Measurements from ENCODE around the gene CPNE1. TPM values are rescaled to one million over a fixed set of nuclear protein-coding genes. Genes with fewer than 3 reads are reported as not detected.

CPNE1 gene
- total RNA-seq, 4 donors from 2014 or later = 51.8 to 172 (median 122) TPM

- intact Hi-C loops (cut with DNase I; ENCODE audit: low total_unique reads) = no loop called here
Measured at GRCh38 chr20:35638751-35639150, 25.9 kb downstream of the CPNE1 start.

GRCh38 chr20:35637276-35637675, 27.4 kb downstream of the CPNE1 start:
- peak in 1 of 2 donors; percentile 26 for DNase-seq (ENCODE audit: low spot score in 2 of 2)
- intact Hi-C loops (cut with DNase I; ENCODE audit: low total_unique reads) = no loop called here
- H3K4me3 ChIP-seq (ENCODE audit: low read depth, poor library complexity, severe bottlenecking) = no peak overlapping the region
- WGBS, 2 donors = 94 to 97% methylated on average over 6 of the region's 6 CpGs
- no peak for TF ChIP-seq POLR2A (IDR thresholded peaks at IDR 0.05)
- no peak for TF ChIP-seq CTCF (IDR thresholded peaks at IDR 0.05)

More at GRCh38 chr20:35638751-35639150, 25.9 kb downstream of the CPNE1 start:
- H3K4me3 ChIP-seq (ENCODE audit: low read depth, poor library complexity, severe bottlenecking) = no peak overlapping the region
- no peak for DNase-seq (ENCODE audit: low spot score in 2 of 2)
- TF ChIP-seq CTCF (IDR thresholded peaks at IDR 0.05) = no peak
- no peak for TF ChIP-seq POLR2A (IDR thresholded peaks at IDR 0.05)
- WGBS, 2 donors = 46 to 49% methylated on average over 2 of the region's 2 CpGs

- TF ChIP-seq POLR2A (IDR thresholded peaks at IDR 0.05) (no peak), CTCF (IDR thresholded peaks at IDR 0.05) (no peak)
- no peak overlapping the region for H3K4me3 ChIP-seq (ENCODE audit: low read depth, poor library complexity, severe bottlenecking)
- DNase-seq (ENCODE audit: low spot score in 2 of 2) = no peak
- WGBS, 2 donors = 76 to 91% methylated on average over 2 of the region's 2 CpGs
- intact Hi-C loops (cut with DNase I; ENCODE audit: low total_unique reads) = no loop called here
Measured at GRCh38 chr20:35636095-35636494, 28.6 kb downstream of the CPNE1 start.

- no peak overlapping the region for H3K4me3 ChIP-seq (ENCODE audit: low read depth, poor library complexity, severe bottlenecking)
- no peak for TF ChIP-seq POLR2A (IDR thresholded peaks at IDR 0.05)
- no peak for TF ChIP-seq CTCF (IDR thresholded peaks at IDR 0.05)
- intact Hi-C loops (cut with DNase I; ENCODE audit: low total_unique reads) = no loop called here
- 75 to 78% methylated on average over 4 of the region's 4 CpGs for WGBS, 2 donors
- DNase-seq (ENCODE audit: low spot score in 2 of 2) = peak in 1 of 2 donors; percentile 59
Measured at GRCh38 chr20:35635652-35636051, 29.0 kb downstream of the CPNE1 start.

- H3K4me3 ChIP-seq (ENCODE audit: low read depth, poor library complexity, severe bottlenecking) = no peak overlapping the region
- TF ChIP-seq POLR2A (IDR thresholded peaks at IDR 0.05) (no peak), CTCF (IDR thresholded peaks at IDR 0.05) (no peak)
- intact Hi-C loops (cut with DNase I; ENCODE audit: low total_unique reads) = no loop called here
- DNase-seq (ENCODE audit: low spot score in 2 of 2) = peak in 1 of 2 donors; percentile 64
- 96 to 98% methylated on average over 13 of the region's 13 CpGs for WGBS, 2 donors
Measured at GRCh38 chr20:35632539-35633115, 32.1 kb downstream of the CPNE1 start.

- no peak for TF ChIP-seq POLR2A (IDR thresholded peaks at IDR 0.05)
- TF ChIP-seq CTCF (IDR thresholded peaks at IDR 0.05) = no peak
- peak in 1 of 2 donors; percentile 74 for DNase-seq (ENCODE audit: low spot score in 2 of 2)
- WGBS, 2 donors = 95 to 100% methylated on average over 3 to 4 of the region's 4 CpGs
- intact Hi-C loops (cut with DNase I; ENCODE audit: low total_unique reads) = no loop called here
- no peak overlapping the region for H3K4me3 ChIP-seq (ENCODE audit: low read depth, poor library complexity, severe bottlenecking)
Measured at GRCh38 chr20:35630636-35631035, 34.1 kb downstream of the CPNE1 start.

Data from lower leg skin (tissue), 4 donors.